ENCODE data around the gene CGB2. TPM values are rescaled to one million over a fixed set of nuclear protein-coding genes. Genes with fewer than 3 reads are reported as not detected.
"Not testable (repeated sequence)": the region's sequence is repeated elsewhere in the genome, so short reads cannot be mapped to it uniquely, and the experiment has no call there.

The CGB2 gene
- total RNA-seq, 4 donors from 2014 or later, result not detected

DNA sequence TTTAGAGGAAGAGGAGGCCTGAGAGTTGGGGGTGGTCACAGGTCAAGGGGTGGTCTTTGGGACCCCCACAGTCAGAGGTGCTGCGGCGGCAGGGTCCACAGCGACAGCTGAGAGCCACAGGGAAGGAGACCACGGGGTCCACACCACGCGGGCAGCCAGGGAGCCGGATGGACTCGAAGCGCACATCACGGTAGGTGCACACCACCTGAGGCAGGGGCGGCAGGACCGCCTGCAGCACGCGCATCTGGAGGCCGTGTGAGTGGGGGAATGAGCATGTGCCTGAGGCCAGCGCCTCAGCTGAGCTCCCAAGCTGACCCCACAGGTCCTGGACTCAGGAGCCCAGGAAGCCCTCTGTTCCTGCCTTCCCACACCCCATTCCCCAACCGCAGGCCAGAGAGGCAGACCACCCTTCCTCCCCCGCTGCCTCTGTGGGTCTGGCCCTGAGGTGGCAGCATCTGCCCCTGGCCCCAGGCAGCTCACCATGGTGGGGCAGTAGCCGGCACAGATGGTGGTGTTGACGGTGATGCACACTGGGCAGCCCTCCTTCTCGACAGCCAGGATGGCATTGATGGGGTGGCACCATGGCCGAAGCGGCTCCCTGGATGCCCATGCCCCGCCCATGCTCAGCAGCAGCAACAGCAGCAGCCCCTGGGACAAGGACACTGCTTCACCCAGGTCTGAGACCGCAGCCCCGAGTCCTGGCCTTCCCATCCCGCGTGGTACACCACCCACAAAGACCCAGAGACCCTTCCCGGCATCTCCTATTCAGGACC lies 15.4 kb upstream of the CGB2 start:
- H3K9me3 ChIP-seq, result no peaks in the 10 kb centered on the region
- H3K4me3 ChIP-seq, result no peak overlapping the region
- 93% methylated on average over 6 of the region's 29 CpGs for WGBS
- no peak for DNase-seq (ENCODE audit: extremely low spot score)
- peaks cover 0 to 41% (median 14%) of the 10 kb centered on the region in 4 donors for H3K27me3 ChIP-seq
- no peak for TF ChIP-seq POLR2A (IDR thresholded peaks at IDR 0.05; ENCODE audit: low read depth)
- no peak for TF ChIP-seq POLR2AphosphoS5 (IDR thresholded peaks at IDR 0.05)
- TF ChIP-seq EP300 (IDR thresholded peaks at IDR 0.05), result no peak
- TF ChIP-seq, protein P1, sequence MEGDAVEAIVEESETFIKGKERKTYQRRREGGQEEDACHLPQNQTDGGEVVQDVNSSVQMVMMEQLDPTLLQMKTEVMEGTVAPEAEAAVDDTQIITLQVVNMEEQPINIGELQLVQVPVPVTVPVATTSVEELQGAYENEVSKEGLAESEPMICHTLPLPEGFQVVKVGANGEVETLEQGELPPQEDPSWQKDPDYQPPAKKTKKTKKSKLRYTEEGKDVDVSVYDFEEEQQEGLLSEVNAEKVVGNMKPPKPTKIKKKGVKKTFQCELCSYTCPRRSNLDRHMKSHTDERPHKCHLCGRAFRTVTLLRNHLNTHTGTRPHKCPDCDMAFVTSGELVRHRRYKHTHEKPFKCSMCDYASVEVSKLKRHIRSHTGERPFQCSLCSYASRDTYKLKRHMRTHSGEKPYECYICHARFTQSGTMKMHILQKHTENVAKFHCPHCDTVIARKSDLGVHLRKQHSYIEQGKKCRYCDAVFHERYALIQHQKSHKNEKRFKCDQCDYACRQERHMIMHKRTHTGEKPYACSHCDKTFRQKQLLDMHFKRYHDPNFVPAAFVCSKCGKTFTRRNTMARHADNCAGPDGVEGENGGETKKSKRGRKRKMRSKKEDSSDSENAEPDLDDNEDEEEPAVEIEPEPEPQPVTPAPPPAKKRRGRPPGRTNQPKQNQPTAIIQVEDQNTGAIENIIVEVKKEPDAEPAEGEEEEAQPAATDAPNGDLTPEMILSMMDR (IDR thresholded peaks at IDR 0.05), result no peak
- peaks cover under 1 to 52% (median 47%) of the 10 kb centered on the region in 4 donors for H3K36me3 ChIP-seq
- no peak overlapping the region for H3K27ac ChIP-seq (replicated peaks in 1 of 4)
- H3K4me1 ChIP-seq, result peaks cover 19 to 30% (median 26%) of the 10 kb centered on the region in 4 donors
- intact Hi-C loops (cut with DNase I), result no loop called here

DNA sequence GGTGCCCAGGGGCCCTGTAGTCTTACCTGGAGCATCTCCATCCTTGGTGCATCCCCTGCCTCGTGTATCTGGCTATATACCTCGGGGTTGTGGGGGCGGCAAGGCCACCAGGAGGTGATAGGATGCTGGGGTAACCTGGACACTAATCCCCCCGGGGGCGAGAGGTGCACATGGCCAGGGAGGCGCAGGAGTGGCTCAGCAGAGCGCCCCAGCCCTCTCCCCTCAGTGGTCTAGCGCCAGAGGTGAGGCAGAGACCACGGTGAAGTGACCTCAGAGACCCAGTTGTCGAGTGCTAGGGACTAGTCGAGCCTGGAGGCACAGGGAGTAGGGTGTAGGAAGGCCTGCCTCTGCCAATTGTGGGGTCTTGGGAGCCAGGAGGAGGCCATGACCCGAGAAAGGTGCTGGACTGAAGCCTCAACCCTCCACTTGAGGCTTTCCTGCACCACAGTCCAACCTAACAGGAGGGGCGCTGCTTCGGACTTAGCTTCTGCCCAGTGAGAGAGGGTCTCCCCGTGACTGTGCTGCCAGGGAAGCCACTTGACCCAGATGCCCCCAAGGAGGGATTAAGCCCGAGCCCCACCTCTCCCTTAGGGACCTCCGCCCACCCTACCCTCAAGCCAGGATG lies 14.5 kb upstream of the CGB2 start, which contains the start of gene LHB:
TSS of gene LHB (minus strand) at position 51 of the 625 bp plus-strand sequence. CDS start at position 41, 10 bp downstream.
- TF ChIP-seq POLR2AphosphoS5 (IDR thresholded peaks at IDR 0.05) (no peak), POLR2A (IDR thresholded peaks at IDR 0.05; ENCODE audit: low read depth) (no peak), EP300 (IDR thresholded peaks at IDR 0.05) (no peak)
- TF ChIP-seq, protein P1 (IDR thresholded peaks at IDR 0.05), result no peak

DNA sequence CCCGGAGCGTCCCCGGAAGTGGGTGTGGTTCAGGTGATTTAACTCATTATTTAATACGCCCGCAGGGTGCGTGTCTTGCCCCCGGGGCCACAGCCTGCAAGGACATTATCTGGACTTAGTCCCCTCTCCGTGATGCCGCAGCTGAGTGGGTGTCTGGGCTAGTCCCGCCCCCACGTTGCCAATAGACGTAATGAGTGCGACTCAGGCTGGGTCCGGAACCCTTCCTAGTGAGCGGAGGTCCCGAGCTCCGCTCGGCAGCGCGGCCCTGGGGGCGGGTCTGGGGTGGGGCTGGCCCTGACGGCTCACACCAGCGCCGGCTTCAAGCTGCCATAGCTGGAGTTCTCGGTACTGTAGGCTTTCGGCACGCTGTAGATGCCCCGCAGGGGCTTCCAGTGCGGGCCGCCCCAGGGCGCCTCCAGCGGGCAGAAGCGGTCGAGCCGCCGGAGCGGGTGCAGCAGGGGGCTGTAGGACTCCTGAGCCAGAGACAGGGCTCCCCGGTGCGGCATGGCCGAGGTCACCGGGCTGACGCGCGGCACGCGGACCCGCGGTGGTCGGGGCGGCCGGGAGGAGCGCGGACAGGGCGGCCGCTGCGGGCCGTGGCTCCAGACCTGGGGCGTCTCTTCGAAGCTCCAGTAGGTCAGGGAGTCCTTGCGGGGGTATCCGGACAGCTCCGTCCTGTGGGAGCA lies 13.9 kb upstream of the CGB2 start:
- WGBS, result 0% methylated on average over 6 of the region's 62 CpGs
- peaks cover 0 to 41% (median 14%) of the 10 kb centered on the region in 4 donors for H3K27me3 ChIP-seq
- TF ChIP-seq, protein P1 (IDR thresholded peaks at IDR 0.05), result peak; percentile 22 to 59 (median 23)
- no peak for TF ChIP-seq POLR2AphosphoS5 (IDR thresholded peaks at IDR 0.05)
- no peak overlapping the region for H3K27ac ChIP-seq (replicated peaks in 1 of 4)
- DNase-seq (ENCODE audit: extremely low spot score), result no peak
- H3K4me3 ChIP-seq, result peak overlapping the region; percentile 53 to 64 (median 55)
- peaks cover 19 to 30% (median 26%) of the 10 kb centered on the region in 4 donors for H3K4me1 ChIP-seq
- H3K36me3 ChIP-seq, result peaks cover 0 to 37% (median 32%) of the 10 kb centered on the region in 4 donors
- intact Hi-C loops (cut with DNase I), result no loop called here
- no peaks in the 10 kb centered on the region for H3K9me3 ChIP-seq

More for the DNA sequence above, 14.5 kb upstream of the CGB2 start, which contains the start of gene LHB:
- intact Hi-C loops (cut with DNase I), result no loop called here
- no peak for DNase-seq (ENCODE audit: extremely low spot score)
- H3K4me1 ChIP-seq, result peaks cover 19 to 30% (median 26%) of the 10 kb centered on the region in 4 donors
- 90% methylated on average over 12 of the region's 17 CpGs for WGBS
- H3K4me3 ChIP-seq, result peak within 1 kb of the TSS; percentile 53 to 64 (median 55)
- no peak within 1 kb of the TSS for H3K27ac ChIP-seq (replicated peaks in 1 of 4)
- peaks cover 0 to 43% (median 38%) of the 10 kb centered on the region in 4 donors for H3K36me3 ChIP-seq
- no peaks in the 10 kb centered on the region for H3K9me3 ChIP-seq
- H3K27me3 ChIP-seq, result peaks cover 0 to 41% (median 14%) of the 10 kb centered on the region in 4 donors

DNA sequence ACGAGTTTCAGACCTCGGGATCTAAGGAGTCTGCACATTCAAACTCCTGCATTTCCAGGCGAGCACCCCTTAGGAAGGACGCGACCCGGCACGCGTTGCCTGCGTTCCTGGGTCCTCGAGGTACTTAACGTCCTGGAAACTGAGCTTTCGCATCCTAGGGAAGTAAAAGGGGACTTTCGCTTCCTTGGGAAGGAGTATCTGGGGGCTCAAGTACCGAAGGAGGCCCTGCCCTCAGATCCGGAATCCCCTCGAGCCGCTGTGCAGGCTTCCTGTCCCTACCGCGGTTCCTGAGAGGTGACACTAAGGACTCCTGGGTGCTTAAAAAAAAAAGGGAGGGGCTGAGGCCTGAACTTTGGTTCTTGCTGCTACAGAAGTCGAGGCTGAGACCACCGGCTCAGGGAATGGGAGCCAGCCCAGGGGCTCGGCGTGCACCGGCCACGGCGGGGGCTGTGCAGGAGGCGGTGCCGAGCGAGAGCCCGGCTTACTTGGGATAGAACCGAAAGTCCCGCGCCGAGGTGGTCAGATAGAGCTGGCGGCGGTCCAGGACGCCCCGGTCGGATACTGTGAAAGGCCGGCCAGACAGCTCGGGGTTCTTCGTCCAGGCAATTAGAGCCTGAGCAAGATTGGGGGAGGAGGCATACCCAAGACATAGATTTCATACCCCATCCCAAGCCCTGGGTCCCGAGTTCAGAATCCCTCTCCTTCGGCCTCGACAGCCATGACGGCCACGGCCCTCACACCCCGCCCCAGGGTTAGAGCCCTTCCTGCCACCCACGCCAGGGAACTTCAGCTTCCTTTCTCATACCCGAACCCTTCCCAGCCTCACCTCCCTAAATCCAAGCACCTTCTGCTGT lies 13.1 kb upstream of the CGB2 start:
- Histone ChIP-seq H3K4me3 (peak overlapping the region; percentile 53 to 64 (median 55)), H3K4me1 (peaks cover 19 to 30% (median 26%) of the 10 kb centered on the region in 4 donors), H3K36me3 (peaks cover 0 to 30% (median 28%) of the 10 kb centered on the region in 4 donors), H3K27me3 (peaks cover 0 to 41% (median 14%) of the 10 kb centered on the region in 4 donors)
- H3K9me3 ChIP-seq; intact Hi-C loops (cut with DNase I); H3K27ac ChIP-seq (replicated peaks in 1 of 4); DNase-seq (ENCODE audit: extremely low spot score): not testable (repeated sequence)
- 2% methylated on average over 16 of the region's 50 CpGs for WGBS

Measured in esophagus muscularis mucosa (tissue), 4 donors.